Progenitor cell of endocrine pancreas (in vitro differentiated cells): ENCODE data around the gene BTBD16. TPM values are rescaled to one million over a fixed set of nuclear protein-coding genes. Genes with fewer than 3 reads are reported as not detected.
A peak's percentile ranks its signal among the peaks of the same experiment; 100 is the strongest.

Experiments
- DNase-seq: peaks from one replicate; pipeline ENCODE4 v3.0.0; 2021; ENCODE audit warnings: low spot score; ENCODE audit not compliant: unreplicated experiment
- H3K27ac Mint-ChIP-seq: 2 replicates; pipeline ENCODE4 v1.8.0; 2021; ENCODE audit warnings: mild to moderate bottlenecking, moderate library complexity, mixed read lengths
- H3K27me3 Mint-ChIP-seq: 2 replicates; pipeline ENCODE4 v1.8.0; 2021; ENCODE audit warnings: mixed read lengths
- H3K36me3 Mint-ChIP-seq: 2 replicates; pipeline ENCODE4 v1.8.0; 2022; ENCODE audit warnings: mixed read lengths; ENCODE audit not compliant: insufficient read depth
- H3K4me1 Mint-ChIP-seq: 2 replicates; pipeline ENCODE4 v1.8.0; 2021; ENCODE audit warnings: low read depth, mixed read lengths
- H3K4me3 Mint-ChIP-seq: 2 replicates; pipeline ENCODE4 v1.8.0; 2021; ENCODE audit warnings: low read depth, mild to moderate bottlenecking, moderate library complexity, mixed read lengths
- H3K9me3 Mint-ChIP-seq: 2 replicates; pipeline ENCODE4 v1.8.0; 2021; ENCODE audit warnings: low read depth, mixed read lengths
- CTCF ChIP-seq: fragments of 200-600 bp; sonication (generic); IDR thresholded peaks from one replicate; pipeline ENCODE4 v1.5.0; 2021; ENCODE audit warnings: antibody characterized with exemption, mild to moderate bottlenecking; ENCODE audit not compliant: unreplicated experiment
- total RNA-seq: library from RNA; stranded (reverse); gene quantifications from 2 replicates; pipeline ENCODE4 v1.2.1, GENCODE V29; 2021

BTBD16 gene
- total RNA-seq, 1 donor from 2014 or later: not detected

GRCh38 chr10:122234416-122234815 lies 36.7 kb upstream of the BTBD16 start:
- DNase-seq: no peak
- no peaks in the 10 kb centered on the region for H3K27me3 Mint-ChIP-seq
- H3K27ac Mint-ChIP-seq: no peak overlapping the region

GRCh38 chr10:122236690-122237306 lies 34.3 kb upstream of the BTBD16 start:
- DNase-seq: no peak
- Mint-ChIP-seq H3K36me3 (peaks cover 21% of the 10 kb centered on the region), H3K9me3 (no peaks in the 10 kb centered on the region), H3K4me1 (peaks cover 19% of the 10 kb centered on the region), H3K27ac (peak overlapping the region; percentile 14), H3K4me3 (peak overlapping the region; percentile 8), H3K27me3 (no peaks in the 10 kb centered on the region)
- no peak for TF ChIP-seq CTCF

More at GRCh38 chr10:122234416-122234815, 36.7 kb upstream of the BTBD16 start:
- peaks cover 22% of the 10 kb centered on the region for H3K36me3 Mint-ChIP-seq
- H3K4me1 Mint-ChIP-seq: peaks cover 19% of the 10 kb centered on the region
- H3K9me3 Mint-ChIP-seq: no peaks in the 10 kb centered on the region
- TF ChIP-seq CTCF: no peak
- H3K4me3 Mint-ChIP-seq: no peak overlapping the region

GRCh38 chr10:122237331-122237990 lies 33.6 kb upstream of the BTBD16 start:
- Mint-ChIP-seq H3K4me1 (peaks cover 19% of the 10 kb centered on the region), H3K36me3 (peaks cover 23% of the 10 kb centered on the region), H3K27ac (peak overlapping the region; percentile 90), H3K27me3 (no peaks in the 10 kb centered on the region), H3K9me3 (no peaks in the 10 kb centered on the region), H3K4me3 (no peak overlapping the region)
- no peak for TF ChIP-seq CTCF
- DNase-seq: no peak

GRCh38 chr10:122239578-122240257 lies 31.4 kb upstream of the BTBD16 start:
- Mint-ChIP-seq H3K27ac (no peak overlapping the region), H3K4me1 (peaks cover 19% of the 10 kb centered on the region), H3K36me3 (peaks cover 22% of the 10 kb centered on the region)

More at GRCh38 chr10:122239578-122240257, 31.4 kb upstream of the BTBD16 start:
- Mint-ChIP-seq H3K27me3 (no peaks in the 10 kb centered on the region), H3K4me3 (no peak overlapping the region), H3K9me3 (no peaks in the 10 kb centered on the region)
- no peak for DNase-seq
- no peak for TF ChIP-seq CTCF
